Prostate gland (tissue), 2 donors: Measurements from ENCODE around the gene EPHA6. TPM values are rescaled to one million over a fixed set of nuclear protein-coding genes. Genes with fewer than 3 reads are reported as not detected.

Experiments used
- DNase-seq: peaks from one replicate; pipeline ENCODE4 v3.0.0-alpha.2; 2019; ENCODE audit warnings: low spot score
- H3K27ac ChIP-seq, 2 donors: fragments of 200-600 bp; sonication (generic); 2 replicates each; pipeline ENCODE4 v1.5.1; 2017 to 2019
- H3K27me3 ChIP-seq: fragments of 200-600 bp; sonication (generic); replicated peaks from 2 replicates; pipeline ENCODE4 v1.5.1; 2019; ENCODE audit not compliant: insufficient read depth
- H3K36me3 ChIP-seq, 2 donors: fragments of 200-600 bp; sonication (generic); 1 replicate in 1 of 2; 2 replicates in 1 of 2; pipeline versions ENCODE4 v1.5.1 to v1.8.1; 2017 to 2019
- H3K4me1 ChIP-seq: fragments of 200-600 bp; sonication (generic); replicated peaks from 2 replicates; pipeline ENCODE4 v1.5.1; 2019
- H3K4me3 ChIP-seq, 2 donors: fragments of 200-600 bp; sonication (generic); 2 replicates each; pipeline ENCODE4 v1.5.1; 2017 to 2019
- H3K9me3 ChIP-seq: fragments of 200-600 bp; sonication (generic); 2 replicates; pipeline ENCODE4 v1.5.1; 2017
- CTCF ChIP-seq, 4 experiments: fragments of 200-600 bp in 2 of 4; fragments of 450-650 bp in 2 of 4; sonication (generic) in 2 of 4; IDR thresholded peaks; 1 replicate in 3 of 4; 2 replicates in 1 of 4; pipeline ENCODE4 v1.5.1; 2016 to 2019; ENCODE audit warnings: antibody characterized with exemption in 4 of 4, mild to moderate bottlenecking in 2 of 4, moderate library complexity in 2 of 4
- POLR2A ChIP-seq: fragments of 450-650 bp; IDR thresholded peaks from one replicate; pipeline ENCODE4 v1.6.1; 2016; ENCODE audit warnings: antibody characterized with exemption, mild to moderate bottlenecking
- POLR2AphosphoS5 ChIP-seq: sonication (generic); formaldehyde crosslinking; IDR thresholded peaks from one replicate; pipeline ENCODE4 v1.6.1; 2017; ENCODE audit warnings: antibody characterized with exemption
- WGBS: methylation state at CpG from one replicate; pipeline ENCODE4 v1.1.5; 2018; 5-methylcytosine and 5-hydroxymethylcytosine counted together
- intact Hi-C: fragments of 100-400 bp; cut with DNase I; formaldehyde crosslinking; loops from one replicate; pipeline ENCODE4 v1.14.2; 2022
- total RNA-seq, 2 donors: library from RNA; depleted of rRNA; stranded (reverse); fragments of >200 nt; gene quantifications; one replicate each; pipeline ENCODE4 v1.1.0, GENCODE V29; 2016

Gene EPHA6
- total RNA-seq, 2 donors from 2014 or later = 1.1 to 3.7 TPM

- WGBS = 75% methylated on average over 3 of the region's 3 CpGs
- H3K27ac ChIP-seq = no peak overlapping the region
- DNase-seq = no peak
- no peak overlapping the region for H3K4me3 ChIP-seq
- intact Hi-C loops = no loop called here
- no peaks in the 10 kb centered on the region for H3K9me3 ChIP-seq
- H3K27me3 ChIP-seq = no peaks in the 10 kb centered on the region
- H3K4me1 ChIP-seq = no peaks in the 10 kb centered on the region
- H3K36me3 ChIP-seq = no peaks in the 10 kb centered on the region
- no peak for TF ChIP-seq POLR2AphosphoS5
- no peak for TF ChIP-seq CTCF (IDR thresholded peaks at IDR 0.05)
- TF ChIP-seq POLR2A = no peak
Observed at GRCh38 chr3:97360804-97361203, 546.4 kb downstream of the EPHA6 start.

GRCh38 chr3:97384583-97384982, 570.2 kb downstream of the EPHA6 start:
- Histone ChIP-seq H3K36me3 (no peaks in the 10 kb centered on the region), H3K27me3 (no peaks in the 10 kb centered on the region), H3K9me3 (no peaks in the 10 kb centered on the region), H3K4me1 (no peaks in the 10 kb centered on the region), H3K27ac (no peak overlapping the region), H3K4me3 (no peak overlapping the region)
- intact Hi-C loops = no loop called here
- DNase-seq = no peak
- TF ChIP-seq POLR2AphosphoS5 (no peak), POLR2A (no peak)

GRCh38 chr3:97388774-97389173, 574.4 kb downstream of the EPHA6 start:
- WGBS = 46% methylated on average over 1 of the region's 1 CpG
- no peaks in the 10 kb centered on the region for H3K9me3 ChIP-seq
- no peak for DNase-seq
- intact Hi-C loops = no loop called here
- no peaks in the 10 kb centered on the region for H3K4me1 ChIP-seq
- H3K27ac ChIP-seq = no peak overlapping the region
- H3K36me3 ChIP-seq = no peaks in the 10 kb centered on the region
- H3K27me3 ChIP-seq = no peaks in the 10 kb centered on the region
- no peak for TF ChIP-seq POLR2AphosphoS5
- H3K4me3 ChIP-seq = no peak overlapping the region

- TF ChIP-seq CTCF (IDR thresholded peaks at IDR 0.05) = no peak
- no peak for TF ChIP-seq POLR2AphosphoS5
- TF ChIP-seq POLR2A = no peak
- Histone ChIP-seq H3K4me3 (no peak overlapping the region), H3K4me1 (no peaks in the 10 kb centered on the region), H3K27ac (no peak overlapping the region), H3K36me3 (no peaks in the 10 kb centered on the region), H3K27me3 (no peaks in the 10 kb centered on the region), H3K9me3 (no peaks in the 10 kb centered on the region)
- WGBS = 59% methylated on average over 1 of the region's 1 CpG
- intact Hi-C loops = no loop called here
- no peak for DNase-seq
Observed at GRCh38 chr3:97389936-97390335, 575.5 kb downstream of the EPHA6 start.

- Histone ChIP-seq H3K4me3 (no peak overlapping the region), H3K27me3 (no peaks in the 10 kb centered on the region), H3K36me3 (no peaks in the 10 kb centered on the region), H3K9me3 (no peaks in the 10 kb centered on the region), H3K27ac (no peak overlapping the region), H3K4me1 (no peaks in the 10 kb centered on the region)
- DNase-seq = no peak
- intact Hi-C loops = no loop called here
- TF ChIP-seq POLR2AphosphoS5 (no peak), POLR2A (no peak)
- WGBS = 82% methylated on average over 3 of the region's 3 CpGs
Observed at GRCh38 chr3:97391167-97391566, 576.8 kb downstream of the EPHA6 start.

- Histone ChIP-seq H3K36me3 (no peaks in the 10 kb centered on the region), H3K27me3 (no peaks in the 10 kb centered on the region), H3K4me3 (no peak overlapping the region), H3K4me1 (no peaks in the 10 kb centered on the region), H3K9me3 (no peaks in the 10 kb centered on the region), H3K27ac (no peak overlapping the region)
- TF ChIP-seq POLR2AphosphoS5 = no peak
- no peak for TF ChIP-seq POLR2A
- no peak for TF ChIP-seq CTCF (IDR thresholded peaks at IDR 0.05)
- no peak for DNase-seq
- intact Hi-C loops = no loop called here
Observed at GRCh38 chr3:97409612-97410011, 595.2 kb downstream of the EPHA6 start.
